Embryonic facial prominence (tissue), 1 donor: ENCODE data around the gene ILRUN.
"Not testable (repeated sequence)": the region's sequence is repeated elsewhere in the genome, so short reads cannot be mapped to it uniquely, and the experiment has no call there.

ENCODE experiments used
- DNase-seq: peaks from one replicate; pipeline ENCODE4 v3.0.0-alpha.2; 2016; ENCODE audit errors: extremely low spot score

Gene ILRUN

DNA sequence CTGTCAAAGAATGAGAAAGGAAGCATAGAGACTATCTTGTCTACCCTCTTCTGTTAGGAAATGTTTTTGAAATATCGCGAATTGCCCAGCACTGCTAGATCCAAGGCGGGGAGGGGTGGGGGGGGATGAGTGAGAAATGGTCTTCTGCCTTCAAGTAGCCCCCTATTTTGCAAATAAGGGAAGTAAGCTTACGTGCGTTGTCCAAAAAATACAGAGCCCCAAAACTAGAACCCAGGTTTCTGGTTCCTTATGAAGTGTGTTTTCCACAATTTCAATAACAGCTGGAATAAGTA, 923 bp upstream of the ILRUN start:
- DNase-seq = no peak

DNA sequence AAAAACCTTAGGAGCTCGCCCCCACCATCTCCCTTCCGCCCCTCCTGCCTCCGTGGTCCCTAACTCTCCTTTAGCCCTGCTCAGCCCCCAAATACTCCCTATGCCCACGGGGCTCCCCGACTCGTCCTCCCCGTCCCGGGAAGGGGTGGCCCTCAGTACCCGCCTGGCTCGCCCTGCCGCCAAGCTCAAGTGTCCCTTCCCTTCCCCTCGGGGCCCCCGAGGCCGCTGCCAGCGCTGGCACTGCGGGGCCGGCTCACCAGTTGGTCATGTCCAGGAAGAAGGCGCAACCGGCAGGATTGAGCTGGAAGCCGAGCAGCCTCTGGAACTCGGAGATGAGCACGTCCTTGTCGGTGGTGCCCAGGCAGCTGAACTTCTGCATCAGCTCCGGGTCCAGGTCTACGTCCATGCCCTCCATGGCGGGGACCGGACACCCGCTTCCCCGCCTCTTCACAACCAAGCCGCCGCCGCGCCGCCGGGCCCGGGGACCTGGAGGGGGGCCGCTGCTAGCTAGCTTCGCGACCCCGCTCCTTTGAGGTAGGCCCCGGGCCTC, 303 bp downstream of the ILRUN start:
- no peak for DNase-seq

DNA sequence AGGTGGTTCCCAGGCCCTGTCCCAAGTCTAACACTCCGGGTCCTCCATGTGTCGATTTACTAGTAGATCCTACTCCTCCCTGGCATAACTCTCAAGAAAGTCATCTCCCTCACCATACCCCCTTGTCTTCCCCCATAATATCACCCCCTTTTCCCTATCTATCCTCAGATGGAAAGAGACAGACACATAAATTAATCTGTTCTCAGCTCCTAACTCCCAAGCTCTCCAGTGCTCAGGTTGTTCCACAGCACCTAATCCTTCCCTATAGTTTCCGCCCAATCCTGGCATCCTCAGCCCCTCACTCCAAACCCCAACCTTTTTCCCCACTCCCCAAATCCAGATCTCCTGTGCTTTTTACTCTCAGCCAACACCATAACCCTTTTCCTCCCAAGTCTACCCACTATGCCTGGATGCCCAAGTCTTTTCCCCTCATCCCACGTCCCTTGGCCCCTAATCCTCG, 808 bp downstream of the ILRUN start:
- DNase-seq = no peak

DNA sequence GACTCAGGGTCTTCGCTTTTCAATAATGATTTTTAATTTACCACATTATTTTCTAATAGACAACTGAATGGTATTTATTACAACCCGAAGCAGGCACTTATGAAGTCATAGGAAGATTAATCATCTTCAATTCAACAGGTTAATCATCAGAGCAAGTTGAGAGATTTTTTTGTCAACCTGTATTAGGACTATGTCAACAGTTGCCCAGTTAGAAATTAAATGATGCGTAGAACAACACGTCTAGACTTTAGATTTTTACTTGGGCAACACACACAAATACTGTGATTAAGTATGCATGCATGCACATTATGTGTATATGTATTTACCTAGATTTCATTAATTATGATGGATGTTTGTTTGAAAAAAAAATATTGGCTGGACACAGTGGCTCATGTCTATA, 4.3 kb downstream of the ILRUN start:
- DNase-seq = no peak

DNA sequence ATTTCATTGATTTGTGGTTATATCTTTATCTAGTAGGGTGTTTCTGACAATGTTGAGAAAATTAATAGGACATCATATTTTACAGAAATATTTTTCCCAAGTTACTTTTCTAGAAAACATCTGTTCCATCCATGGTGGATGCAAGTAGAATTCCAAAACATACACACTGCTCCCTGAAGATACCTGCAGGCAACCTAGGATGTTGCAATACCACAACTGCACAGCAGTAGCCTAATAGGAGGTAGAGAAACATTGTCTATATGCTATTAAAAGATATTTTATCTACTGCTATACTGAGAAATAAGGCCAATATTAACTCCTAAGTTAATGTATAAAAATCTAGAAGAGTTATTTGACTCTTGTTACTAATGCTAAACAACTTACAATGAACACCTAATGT, 6.8 kb downstream of the ILRUN start:
- DNase-seq = no peak

DNA sequence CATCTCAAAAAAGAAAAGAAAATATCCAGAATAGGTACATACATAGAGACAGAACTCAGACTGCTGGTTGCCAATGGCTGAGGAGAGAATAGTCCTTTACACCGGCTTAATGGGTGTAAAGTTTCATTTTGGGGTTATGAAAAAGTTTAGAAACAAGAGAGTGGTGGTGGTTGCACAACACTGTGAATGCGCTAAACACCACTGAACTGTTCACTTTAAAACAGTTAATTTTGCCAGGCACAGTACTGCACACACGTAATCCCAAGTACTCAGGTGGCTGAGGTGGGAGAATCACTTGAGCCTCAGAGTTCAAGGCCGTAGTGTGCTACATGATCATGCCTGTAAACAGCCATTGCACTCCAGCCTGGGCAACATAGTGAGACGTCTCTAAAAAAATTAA, 7.6 kb downstream of the ILRUN start:
- DNase-seq = no peak

DNA sequence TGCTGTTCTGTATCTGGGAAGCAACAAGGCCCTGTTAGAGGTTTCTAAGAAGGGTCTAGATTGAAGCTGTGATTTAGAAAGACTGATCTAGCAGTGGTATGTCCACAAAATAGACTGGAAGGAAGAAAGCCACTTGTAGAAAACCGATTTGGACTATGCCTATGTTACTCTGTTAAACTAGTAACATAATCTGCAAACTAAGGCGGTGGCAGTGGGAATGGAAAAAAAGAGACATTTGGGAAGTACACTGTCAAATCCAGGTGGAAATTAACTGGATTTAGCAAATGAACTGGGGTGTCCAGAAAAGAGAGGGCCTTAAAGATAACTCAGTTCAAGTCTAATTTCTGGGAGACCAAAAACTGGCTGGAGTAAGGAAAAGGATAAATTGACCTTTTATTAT, 11.6 kb downstream of the ILRUN start:
- no peak for DNase-seq

DNA sequence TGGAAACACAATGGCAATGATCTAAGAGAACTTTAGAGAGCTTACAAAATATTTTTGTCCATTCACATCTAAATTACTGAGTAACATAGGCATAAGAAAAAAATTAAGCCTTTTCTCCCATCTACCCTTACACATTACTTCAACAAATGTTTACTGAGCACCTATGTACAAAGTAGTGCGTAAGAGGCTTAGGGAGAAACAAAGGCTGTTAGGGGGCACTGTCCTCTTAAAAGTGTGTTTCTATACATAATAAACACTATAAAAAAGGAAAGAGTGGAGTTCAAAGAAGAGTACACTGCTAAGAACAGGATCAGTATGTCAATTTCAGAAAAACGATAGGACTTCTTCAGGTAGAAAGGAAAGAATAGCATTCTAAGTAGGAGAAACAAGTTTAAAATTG, 12.2 kb downstream of the ILRUN start:
- no peak for DNase-seq

DNA sequence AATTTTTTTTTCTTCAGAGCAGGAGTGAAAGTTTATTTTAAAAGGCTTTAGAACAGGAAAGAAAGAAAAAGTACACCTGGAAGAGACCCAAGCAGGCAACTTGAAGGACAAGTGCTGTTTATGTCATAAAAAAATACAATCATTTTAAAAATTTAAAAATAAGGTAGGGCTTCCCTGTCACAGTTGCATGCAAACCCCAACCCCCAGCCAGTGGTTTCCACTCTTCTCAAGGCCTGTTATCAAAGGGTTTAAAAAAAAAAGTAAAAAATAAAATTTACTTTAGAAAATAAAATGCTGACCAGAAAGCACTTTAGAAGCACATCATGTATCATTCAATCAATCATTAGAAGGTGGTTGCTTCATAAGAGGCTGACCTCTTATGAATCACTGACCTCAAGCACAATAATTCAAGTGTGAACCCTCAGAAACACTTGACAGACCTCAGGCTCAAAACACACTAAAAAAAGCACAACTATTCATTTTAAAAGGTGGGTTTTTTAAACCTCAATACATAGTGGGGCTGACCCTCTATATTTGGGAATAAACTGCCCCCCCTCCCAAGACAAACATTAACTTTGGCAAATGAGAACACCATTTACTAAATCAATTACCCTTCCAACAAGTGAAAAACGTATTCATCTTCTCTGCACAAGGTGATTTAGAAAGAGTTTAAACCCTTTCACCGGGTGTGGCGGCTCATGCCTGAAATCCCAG, 15.6 kb downstream of the ILRUN start:
- DNase-seq = no peak

DNA sequence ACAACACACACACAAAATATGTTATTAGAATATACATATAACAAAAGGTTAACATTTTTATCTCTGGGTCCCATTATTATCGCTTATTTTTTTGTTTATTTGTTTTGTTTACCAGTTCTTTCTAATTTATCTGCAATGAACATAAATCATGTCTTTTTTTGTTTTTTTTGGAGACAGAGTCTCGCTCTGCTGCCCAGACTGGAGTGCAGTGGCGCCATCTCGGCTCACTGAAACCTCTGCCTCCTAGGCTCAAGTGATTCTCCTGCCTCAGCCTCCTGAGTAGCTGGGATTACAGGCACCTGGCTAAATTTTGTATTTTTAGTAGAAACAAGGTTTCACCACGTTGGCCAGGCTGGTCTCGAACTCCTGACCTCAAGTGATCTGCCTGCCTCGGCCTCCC, 16.3 kb downstream of the ILRUN start:
- DNase-seq = not testable (repeated sequence)

DNA sequence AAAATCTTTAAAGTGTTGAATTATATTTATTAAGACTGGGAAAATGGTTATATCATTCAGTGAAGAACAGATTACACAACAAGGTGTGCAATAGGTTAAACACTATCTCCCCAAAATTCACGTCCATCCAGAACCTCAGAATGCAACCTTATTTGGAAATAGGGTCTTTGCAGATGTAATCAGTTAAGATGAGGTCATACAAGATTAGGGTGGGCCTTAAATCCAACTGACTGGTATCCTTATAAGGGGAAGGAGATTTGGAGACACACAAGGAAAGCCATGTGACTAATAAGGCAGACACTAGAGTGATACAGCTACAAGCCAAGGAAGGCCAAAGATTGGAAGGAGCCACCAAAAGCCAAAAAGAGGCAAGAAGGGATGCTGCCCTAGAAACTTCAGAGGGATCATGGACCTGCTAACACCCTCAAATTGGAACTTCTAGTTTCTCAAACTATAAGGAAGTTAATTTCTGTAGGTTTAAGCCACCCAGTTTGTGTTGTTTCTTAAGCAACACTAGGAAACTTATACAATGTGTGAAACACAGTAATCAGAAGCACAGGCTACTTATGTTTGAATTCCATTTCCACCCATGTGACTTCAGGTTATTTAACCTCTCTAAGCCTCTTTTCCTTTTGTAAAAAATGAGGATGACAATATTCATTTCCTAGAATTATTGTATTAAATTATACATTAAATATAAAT, 16.9 kb downstream of the ILRUN start:
- no peak for DNase-seq

DNA sequence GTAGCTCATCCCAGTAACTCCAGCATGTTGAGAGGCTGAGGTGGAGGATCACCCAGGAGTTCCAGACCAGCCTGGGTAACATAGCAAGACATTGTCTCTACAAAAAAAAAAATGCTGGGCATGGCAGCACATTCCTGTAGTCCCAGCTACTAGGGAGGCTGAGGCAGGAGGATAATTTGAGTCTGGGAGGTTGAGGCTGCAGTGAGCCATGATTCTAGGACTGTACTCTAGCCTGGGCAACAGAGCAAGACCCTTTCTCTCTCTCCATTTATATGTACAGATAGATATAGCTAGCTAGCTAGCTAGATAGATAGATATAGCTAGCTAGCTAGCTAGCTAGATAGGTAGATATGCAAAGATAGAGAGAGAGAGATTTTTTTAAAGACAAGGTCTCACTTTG, 20.4 kb downstream of the ILRUN start:
- no peak for DNase-seq

DNA sequence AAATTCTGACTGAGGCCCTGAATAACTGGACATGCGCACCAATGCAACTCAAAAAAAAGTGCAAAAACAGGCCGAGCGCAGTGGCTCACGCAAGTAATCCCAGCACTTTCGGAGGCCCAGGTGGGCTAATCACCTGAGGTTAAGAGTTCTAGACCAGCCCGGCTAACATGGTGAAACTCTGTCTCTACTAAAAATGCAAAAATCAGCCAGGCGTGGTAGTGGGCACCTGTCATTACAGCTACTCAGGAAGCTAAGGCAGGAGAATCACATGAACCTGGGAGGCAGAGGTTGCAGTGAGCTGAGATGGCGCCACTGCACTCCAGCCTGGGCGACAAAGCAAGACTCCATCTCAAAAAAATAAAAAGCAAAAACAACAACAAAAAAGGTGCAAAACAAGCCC, 21.6 kb downstream of the ILRUN start:
- DNase-seq = not testable (repeated sequence)

DNA sequence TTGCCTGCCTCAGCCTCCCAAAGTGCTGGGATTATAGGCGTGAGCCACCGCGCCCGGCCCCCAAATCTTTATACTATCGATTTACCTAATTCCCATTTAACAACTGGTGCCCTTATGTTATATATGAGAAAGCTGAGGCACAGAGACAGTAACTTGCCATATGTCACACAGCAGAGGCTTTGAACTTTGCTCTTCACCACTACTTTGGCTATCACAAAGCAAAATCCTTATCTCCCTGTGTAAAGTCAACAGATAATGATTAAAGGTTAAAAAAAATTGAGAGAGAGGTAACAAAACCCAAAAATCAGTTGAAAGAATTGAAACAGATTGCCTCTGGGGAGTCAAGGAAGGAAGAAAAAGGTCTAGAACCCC, 22.3 kb downstream of the ILRUN start:
- no peak for DNase-seq

DNA sequence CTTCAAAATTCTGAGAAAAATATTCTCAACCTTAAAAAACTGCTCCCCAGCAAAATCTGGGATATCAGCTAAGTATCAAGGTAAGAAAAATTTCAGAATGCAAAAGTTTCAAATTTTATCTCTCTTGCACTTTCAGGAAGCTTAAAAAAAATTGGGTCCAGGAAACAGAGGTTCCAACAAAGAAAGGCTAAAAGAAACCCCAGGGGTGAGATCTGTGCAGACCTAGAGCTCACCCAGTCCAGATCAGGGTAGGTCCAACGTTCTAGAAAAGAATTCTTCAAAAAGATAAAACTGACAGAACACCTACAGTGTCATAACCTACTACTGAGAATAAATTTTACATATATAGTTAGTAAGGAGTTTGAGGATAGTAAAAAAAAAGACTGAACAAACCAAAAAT, 23.5 kb downstream of the ILRUN start:
- DNase-seq = no peak

DNA sequence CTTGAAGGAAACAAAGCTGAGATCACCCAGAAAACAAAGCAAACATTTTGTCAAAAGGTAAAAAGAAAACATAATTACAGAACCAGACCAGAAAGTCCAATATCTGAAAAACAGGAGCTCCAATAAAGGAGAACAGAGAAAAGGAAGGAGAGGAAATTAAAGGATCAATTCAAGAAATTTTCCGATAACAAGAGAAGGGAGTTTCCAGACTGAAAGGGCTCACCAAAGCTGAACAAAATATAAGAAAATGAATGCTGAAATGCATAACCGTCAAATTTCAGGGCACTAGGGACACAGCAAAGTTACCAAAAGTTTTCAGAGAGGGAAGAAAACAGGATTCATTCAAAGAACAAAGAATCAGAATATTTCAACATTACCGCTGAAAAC, 23.9 kb downstream of the ILRUN start:
- DNase-seq = no peak

DNA sequence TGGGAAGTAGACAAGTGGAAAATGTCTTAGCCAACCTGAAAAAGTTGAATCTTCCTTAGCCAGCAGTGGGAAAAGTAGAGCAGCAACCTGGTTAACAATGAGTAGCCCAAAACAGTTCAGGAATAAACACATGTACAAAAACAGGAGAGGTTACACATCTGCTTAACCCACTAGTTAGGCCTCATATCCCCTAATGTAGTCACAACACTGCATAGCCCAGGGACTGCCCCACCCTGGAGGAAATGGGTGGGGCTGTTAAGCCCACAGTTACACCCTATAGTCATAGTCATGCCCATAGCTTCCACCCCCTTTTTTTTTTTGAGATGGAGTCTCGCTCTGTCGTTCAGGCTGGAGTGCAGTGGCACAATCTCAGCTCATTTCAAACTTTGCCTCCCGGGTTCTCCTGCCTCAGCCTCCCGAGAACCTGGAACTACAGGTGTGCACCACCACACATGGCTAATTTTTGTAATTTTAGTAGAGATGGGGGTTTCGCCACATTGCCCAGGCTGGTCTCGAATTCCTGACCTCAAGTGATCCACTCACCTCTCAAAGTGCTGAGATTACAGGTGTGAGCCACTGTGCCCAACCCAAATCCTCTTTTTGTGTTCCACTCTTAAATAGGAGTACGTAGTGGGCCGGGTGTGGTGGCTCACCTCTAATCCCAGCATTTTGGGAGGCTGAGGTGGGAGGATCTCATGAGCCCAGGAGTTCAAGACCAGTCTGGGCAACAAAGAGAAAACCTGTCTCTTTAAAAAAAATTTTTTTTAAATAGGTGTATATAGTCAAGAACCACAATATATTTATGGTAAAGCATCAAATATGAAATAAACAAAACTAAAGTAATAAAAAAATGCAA, 24.5 kb downstream of the ILRUN start:
- no peak for DNase-seq

DNA sequence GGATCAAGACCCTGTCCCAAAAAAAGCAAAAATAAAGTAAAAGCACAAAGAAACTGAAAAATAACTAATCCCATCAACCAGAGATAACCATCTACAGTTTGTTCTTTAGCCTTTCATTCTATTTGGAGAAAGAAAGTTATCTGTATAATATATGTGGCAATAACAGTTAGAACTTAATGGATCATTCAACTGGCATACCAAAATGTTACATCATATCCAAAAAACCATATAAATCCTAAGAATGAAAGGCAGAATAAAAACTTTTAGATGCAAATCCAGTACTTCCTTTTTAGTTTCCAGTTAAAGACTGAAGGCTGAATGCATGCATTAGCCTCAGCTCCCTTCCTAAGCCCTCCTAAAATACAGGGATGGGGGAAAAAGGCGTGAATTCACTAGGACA, 25.2 kb downstream of the ILRUN start:
- DNase-seq = no peak

DNA sequence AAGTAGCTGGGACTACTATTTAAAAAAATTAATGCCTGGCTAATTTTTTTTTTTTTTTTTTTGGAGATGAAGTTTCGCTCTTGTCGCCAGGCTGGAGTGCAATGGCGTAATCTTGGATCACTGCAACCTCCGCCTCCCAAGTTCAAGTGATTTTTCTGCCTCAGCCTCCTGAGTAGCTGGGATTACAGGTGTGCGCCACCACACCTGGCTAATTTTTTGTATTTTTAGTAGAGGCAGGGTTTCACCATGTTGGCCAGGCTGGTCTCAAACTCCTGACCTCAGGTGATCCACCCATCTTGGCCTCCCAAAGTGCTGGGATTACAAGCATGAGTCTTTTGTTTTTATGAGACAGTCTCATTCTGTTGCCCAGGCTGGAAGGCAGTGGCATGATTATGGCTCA, 27.8 kb downstream of the ILRUN start:
- DNase-seq = not testable (repeated sequence)

DNA sequence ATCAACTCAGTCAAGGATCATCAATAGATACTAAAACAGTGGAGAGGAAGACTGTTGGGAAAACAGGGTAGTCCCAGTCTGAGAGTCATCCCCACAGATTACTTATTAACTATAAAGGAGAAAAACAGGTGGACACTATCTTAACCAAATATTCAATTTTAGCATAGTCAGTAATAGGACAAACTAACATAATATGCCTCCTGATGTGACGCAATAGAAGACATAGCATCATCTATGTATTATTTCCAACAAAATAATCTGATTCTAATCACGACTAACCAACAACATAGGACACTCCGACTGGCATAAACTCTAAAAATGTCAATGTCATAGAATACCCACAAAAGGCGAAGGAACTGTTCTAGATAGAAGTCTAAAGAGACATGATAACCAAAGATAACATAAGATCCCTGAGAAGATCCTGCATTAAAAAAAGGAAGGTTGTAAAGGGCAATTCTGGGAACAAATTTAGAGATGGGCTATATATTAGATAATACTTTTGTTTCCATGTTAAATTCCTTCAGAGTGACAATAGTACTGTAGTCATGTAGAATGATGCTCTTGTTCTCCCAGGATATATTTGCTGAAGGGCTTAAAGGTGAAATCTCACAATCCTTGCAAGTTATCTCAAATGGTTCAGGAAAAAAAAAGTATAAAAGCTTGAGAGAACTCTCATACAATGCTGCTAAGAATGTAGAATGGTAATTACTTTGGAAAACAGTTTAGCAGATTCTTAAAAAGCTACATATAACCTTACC, 28.9 kb downstream of the ILRUN start:
- no peak for DNase-seq

DNA sequence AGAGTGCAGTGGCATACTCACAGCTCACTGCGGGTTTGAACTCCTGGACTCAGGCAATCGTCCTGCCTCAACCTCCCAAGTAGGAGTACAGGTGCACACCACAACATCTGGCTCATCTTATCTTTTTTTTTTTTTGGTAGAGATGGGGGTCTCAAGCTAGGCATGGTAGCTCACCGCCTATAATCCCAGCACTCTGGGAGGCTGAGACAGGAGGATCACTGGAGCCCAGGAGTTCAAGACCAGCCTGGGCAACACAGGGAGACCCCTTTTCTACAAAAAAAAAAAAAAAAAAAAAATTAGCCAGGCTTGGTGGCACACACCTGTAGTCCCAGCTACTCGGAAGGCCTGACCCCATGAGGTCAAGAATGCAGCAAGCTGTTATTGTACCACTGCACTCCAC, 31.5 kb downstream of the ILRUN start:
- DNase-seq = no peak
